ENCODE data around the gene SFXN3.

The SFXN3 gene

DNA sequence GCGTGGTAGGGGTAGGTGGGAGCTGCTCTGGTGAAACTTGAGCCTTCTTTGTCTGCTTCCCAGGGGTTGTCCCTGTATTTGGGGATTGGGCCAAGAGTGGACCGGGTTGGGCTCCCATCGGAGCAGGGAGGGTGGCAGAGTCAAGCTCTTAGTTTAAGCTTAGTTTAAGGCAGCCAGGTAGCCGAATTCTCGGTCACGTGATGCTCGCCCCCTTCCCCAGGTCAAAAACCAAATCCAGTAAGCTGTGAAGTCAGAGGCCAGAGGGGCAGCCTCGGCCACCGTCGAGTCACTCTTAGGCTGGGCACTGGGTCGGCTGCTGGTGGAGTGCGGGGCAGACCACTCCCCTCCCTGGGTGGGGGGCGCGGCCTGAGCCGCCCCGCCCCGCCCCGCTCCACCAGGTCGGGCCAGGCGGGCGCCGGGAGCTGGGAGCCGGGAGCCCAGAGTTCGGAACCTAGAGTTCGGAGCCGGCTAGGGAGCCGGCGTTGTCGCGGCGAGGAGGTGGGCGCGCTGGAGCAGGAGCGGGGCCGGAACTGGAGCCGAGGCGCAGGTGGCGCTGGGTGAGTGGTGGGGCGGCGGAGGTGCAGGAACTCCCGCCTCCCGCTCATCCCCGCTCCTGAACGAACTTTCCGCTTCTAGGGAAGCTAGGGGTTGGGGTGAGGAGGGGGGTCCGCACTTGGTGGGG lies 34.2 kb upstream of the SFXN3 start:
- no peak for TF ChIP-seq GATA2 (IDR thresholded peaks at IDR 0.05; ENCODE audit: low read depth, low read length)
- no peak for TF ChIP-seq GATA3 (IDR thresholded peaks at IDR 0.05; ENCODE audit: low read depth, low read length)

- TF ChIP-seq GATA3 (IDR thresholded peaks at IDR 0.05; ENCODE audit: low read depth, low read length), result no peak
- no peak for TF ChIP-seq GATA2 (IDR thresholded peaks at IDR 0.05; ENCODE audit: low read depth, low read length)
These were observed 33.5 kb upstream of the SFXN3 start for GRCh38 chr10:100997360-100998182.

GRCh38 chr10:100998183-100998990 lies 32.6 kb upstream of the SFXN3 start:
- TF ChIP-seq GATA2 (IDR thresholded peaks at IDR 0.05; ENCODE audit: low read depth, low read length), result no peak
- no peak for TF ChIP-seq GATA3 (IDR thresholded peaks at IDR 0.05; ENCODE audit: low read depth, low read length)

DNA sequence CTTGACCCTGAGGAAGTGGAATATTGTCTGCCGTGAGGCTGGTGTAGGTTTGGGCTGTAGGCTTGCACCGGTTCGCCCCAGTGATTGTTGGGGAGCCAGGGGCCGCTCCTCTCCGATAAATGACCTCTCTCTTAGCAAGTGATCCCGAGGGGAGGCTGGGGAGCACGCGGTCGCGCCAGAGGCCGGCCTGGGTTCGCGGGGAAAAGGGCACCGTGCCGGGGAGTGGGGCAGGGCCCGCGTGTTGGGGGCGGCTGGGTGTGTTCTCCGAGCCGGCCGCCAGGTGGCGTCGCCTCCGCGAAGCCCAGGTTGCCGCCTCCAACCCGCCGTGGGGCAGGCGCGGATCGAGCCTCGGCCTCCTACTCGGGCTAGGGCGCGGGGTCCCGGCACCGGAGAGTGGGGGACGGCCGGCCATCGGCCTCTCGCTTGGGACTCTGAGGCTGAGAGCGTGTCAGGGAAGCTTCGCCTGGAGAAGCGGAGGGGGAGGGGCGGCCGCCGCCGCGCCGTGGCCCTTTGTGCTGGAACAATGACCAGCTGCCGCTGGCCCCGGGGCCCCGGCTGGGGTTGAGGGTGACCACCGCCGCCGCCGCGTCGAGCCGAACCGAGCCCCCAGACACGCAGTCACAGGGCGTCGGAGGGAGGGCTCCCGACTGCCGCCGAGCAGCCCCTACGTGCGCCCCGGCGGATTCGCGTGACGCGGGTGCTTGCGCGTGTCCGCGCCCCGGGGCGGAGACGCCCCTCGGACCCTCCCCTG lies 31.9 kb upstream of the SFXN3 start:
- no peak for TF ChIP-seq GATA3 (IDR thresholded peaks at IDR 0.05; ENCODE audit: low read depth, low read length)
- TF ChIP-seq GATA2 (IDR thresholded peaks at IDR 0.05; ENCODE audit: low read depth, low read length), result no peak

DNA sequence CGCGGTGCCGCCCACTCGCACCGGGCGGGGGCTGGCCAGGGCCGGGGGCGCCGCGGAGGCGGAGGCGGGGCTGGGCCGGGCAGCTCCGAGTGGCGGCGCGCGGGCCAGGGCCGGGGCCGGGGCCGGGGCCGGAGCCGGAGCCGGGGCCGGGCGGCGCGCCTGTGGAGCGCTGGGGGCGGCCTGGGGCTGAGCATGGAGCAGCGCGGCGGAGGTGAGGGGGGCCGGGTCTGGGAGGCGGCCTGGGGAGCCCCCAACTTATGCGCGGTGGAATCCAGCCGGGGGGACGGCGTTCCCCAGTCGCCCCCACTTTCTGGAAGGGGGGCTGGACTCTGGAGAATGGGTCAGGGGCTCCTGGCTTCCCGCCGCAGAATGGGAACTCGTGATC lies 31.3 kb upstream of the SFXN3 start, which contains the start of gene LZTS2:
Gene LZTS2 (plus strand): TSS at position 67 of the 385 bp plus-strand sequence. CDS start 2,731 bp downstream, outside the sequence.
- no peak for TF ChIP-seq GATA3 (IDR thresholded peaks at IDR 0.05; ENCODE audit: low read depth, low read length)
- TF ChIP-seq GATA2 (IDR thresholded peaks at IDR 0.05; ENCODE audit: low read depth, low read length), result no peak

GRCh38 chr10:101000127-101000914 lies 30.7 kb upstream of the SFXN3 start:
- TF ChIP-seq GATA3 (IDR thresholded peaks at IDR 0.05; ENCODE audit: low read depth, low read length) (no peak), GATA2 (IDR thresholded peaks at IDR 0.05; ENCODE audit: low read depth, low read length) (no peak)

DNA sequence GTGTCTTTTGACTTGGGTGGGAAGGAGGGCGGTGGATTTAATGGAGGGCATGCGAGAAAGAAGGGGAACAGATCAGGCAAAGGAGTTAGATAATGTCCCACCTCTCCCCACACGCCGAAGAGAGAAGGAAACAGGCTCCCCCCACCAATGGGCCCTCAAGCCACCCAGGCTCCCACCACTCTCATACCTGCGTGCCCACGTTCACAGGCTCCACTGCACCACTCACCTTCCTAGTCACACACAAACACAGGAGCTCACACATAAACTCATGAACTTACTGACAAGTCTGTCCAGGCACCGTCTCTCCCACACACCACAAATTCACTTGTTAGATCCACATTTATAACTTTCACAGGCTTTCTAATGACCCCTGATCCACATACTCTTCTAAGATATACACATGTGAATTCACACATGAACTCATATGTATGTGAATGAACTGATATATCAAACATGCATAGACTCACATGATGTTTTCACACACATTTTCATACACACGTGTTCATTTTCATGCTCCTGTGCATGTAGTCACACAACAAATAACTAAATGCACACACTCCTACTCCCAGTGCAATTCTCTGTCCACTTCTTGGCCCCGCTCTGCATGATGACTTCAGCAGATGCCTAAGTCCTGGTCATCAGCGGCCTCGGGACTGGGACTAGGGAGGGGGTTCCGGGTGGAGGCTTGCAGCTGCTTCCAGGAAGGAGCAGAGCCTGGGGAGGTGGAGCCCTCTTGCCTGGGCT lies 29.9 kb upstream of the SFXN3 start:
- TF ChIP-seq GATA3 (IDR thresholded peaks at IDR 0.05; ENCODE audit: low read depth, low read length) (no peak), GATA2 (IDR thresholded peaks at IDR 0.05; ENCODE audit: low read depth, low read length) (no peak)

- TF ChIP-seq GATA3 (IDR thresholded peaks at IDR 0.05; ENCODE audit: low read depth, low read length), result no peak
- no peak for TF ChIP-seq GATA2 (IDR thresholded peaks at IDR 0.05; ENCODE audit: low read depth, low read length)
These were observed 29.4 kb upstream of the SFXN3 start for GRCh38 chr10:101001659-101002035.

- TF ChIP-seq GATA2 (IDR thresholded peaks at IDR 0.05; ENCODE audit: low read depth, low read length) (no peak), GATA3 (IDR thresholded peaks at IDR 0.05; ENCODE audit: low read depth, low read length) (no peak)
These were observed 28.6 kb upstream of the SFXN3 start for GRCh38 chr10:101002456-101002855.

DNA sequence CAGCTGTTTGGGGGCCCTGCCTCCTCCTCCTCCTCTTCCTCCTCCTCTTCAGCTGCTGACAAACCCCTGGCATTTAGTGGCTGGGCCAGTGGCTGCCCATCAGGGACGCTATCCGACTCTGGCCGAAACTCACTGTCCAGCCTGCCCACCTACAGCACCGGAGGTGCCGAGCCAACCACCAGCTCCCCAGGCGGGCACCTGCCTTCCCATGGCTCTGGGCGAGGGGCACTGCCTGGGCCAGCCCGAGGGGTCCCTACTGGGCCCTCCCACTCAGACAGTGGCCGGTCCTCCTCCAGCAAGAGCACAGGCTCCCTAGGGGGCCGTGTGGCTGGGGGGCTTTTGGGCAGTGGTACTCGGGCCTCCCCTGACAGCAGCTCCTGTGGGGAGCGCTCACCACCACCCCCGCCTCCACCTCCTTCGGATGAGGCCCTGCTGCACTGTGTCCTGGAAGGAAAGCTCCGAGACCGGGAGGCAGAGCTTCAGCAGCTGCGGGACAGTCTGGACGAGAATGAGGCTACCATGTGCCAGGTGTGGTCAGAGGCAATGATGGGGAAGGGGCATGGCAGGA lies 27.3 kb upstream of the SFXN3 start:
- TF ChIP-seq GATA2 (IDR thresholded peaks at IDR 0.05; ENCODE audit: low read depth, low read length) (no peak), GATA3 (IDR thresholded peaks at IDR 0.05; ENCODE audit: low read depth, low read length) (no peak)

DNA sequence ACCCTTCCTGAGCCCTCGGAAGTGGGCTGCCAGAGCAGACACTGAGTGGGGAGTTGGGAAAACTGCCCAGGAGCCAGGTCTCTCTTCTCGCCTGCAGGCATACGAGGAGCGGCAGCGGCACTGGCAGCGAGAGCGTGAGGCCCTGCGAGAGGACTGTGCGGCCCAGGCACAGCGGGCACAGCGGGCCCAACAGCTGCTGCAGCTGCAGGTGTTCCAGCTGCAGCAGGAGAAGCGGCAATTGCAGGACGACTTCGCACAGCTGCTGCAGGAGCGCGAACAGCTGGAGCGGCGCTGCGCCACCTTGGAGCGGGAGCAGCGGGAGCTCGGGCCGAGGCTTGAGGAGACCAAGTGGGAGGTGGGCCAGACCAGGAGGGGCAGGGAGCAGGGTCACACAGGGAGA lies 25.7 kb upstream of the SFXN3 start:
- TF ChIP-seq GATA3 (IDR thresholded peaks at IDR 0.05; ENCODE audit: low read depth, low read length), result no peak
- TF ChIP-seq GATA2 (IDR thresholded peaks at IDR 0.05; ENCODE audit: low read depth, low read length), result no peak

Measured in SH-SY5Y (cell line).